HepG2 (cell line): Measurements from ENCODE around the gene BMPR1B. TPM values are rescaled to one million over a fixed set of nuclear protein-coding genes. Genes with fewer than 3 reads are reported as not detected.

Experiments
- HNF4A ChIP-seq: sonication (generic); formaldehyde crosslinking; IDR thresholded peaks from 2 replicates; pipeline ENCODE4 v1.4.0; 2020; ENCODE audit warnings: missing genetic modification reagents
- KIAA2018 ChIP-seq: sonication (generic); formaldehyde crosslinking; IDR thresholded peaks from 2 replicates; pipeline ENCODE4 v1.5.0; 2020; ENCODE audit warnings: mild to moderate bottlenecking, missing genetic modification reagents, borderline replicate concordance
- MLXIP ChIP-seq: sonication (generic); formaldehyde crosslinking; IDR thresholded peaks from 2 replicates; pipeline ENCODE4 v1.9.0; 2021; ENCODE audit warnings: missing genetic modification reagents, borderline replicate concordance
- XBP1 ChIP-seq: sonication (generic); formaldehyde crosslinking; IDR thresholded peaks from 2 replicates; pipeline ENCODE4 v1.5.0; 2020; ENCODE audit warnings: missing genetic modification reagents
- polyA plus RNA-seq, 8 experiments: library from polyadenylated mRNA; depleted of rRNA in 3 of 8; stranded (reverse) in 7 of 8; unstranded in 1 of 8; fragments of >200 nt; fragmentation: Illumina TruSeq in 4 of 8; extraction: Trizol in 4 of 8; gene quantifications; 2 replicates each; pipeline versions ENCODE4 v1.2.1 to v1.2.3, GENCODE V29; 2011 to 2016; ENCODE audit warnings: low read depth in 4 of 8, missing spikeins in 1 of 8, mixed read lengths in 1 of 8; ENCODE audit not compliant: insufficient read depth in 1 of 8
- total RNA-seq, 5 experiments: library from RNA; depleted of rRNA; stranded (reverse); fragments of >200 nt; fragmentation: Illumina TruSeq; extraction: Trizol; gene quantifications; 2 replicates each; pipeline ENCODE4 v1.2.3, GENCODE V29; 2016; ENCODE audit warnings: low read depth in 1 of 5

BMPR1B gene
- total and polyA plus RNA-seq, 2 of the 13 experiments (the other 11 are each of a cell fraction or from before 2014, with no cell fraction given) = 0.07 TPM; not detected in 1

- TF ChIP-seq KIAA2018 (CRISPR knock-in tag) = no peak
- no peak for TF ChIP-seq MLXIP
- TF ChIP-seq XBP1 (CRISPR knock-in tag) = no peak
- TF ChIP-seq HNF4A (CRISPR knock-in tag) = no peak
These were observed 441.2 kb downstream of the BMPR1B start (continued) for GRCh38 chr4:95198961-95199360.
